Activated CD4-positive, alpha-beta T cell treated with anti-CD3 and anti-CD28 coated beads for 1 hour (primary cell): ENCODE results near the gene DPH2.

Experiments used
- DNase-seq: peaks from one replicate; pipeline ENCODE4 v3.0.0-alpha.2; 2020

The DPH2 gene

GRCh38 chr1:43970502-43970901 is 692 bp downstream of the DPH2 start:
- DNase-seq = no peak

GRCh38 chr1:43970911-43971310 is 1.1 kb downstream of the DPH2 start:
- DNase-seq = no peak

GRCh38 chr1:43971336-43971980 is 1.6 kb downstream of the DPH2 start:
- no peak for DNase-seq

- DNase-seq = no peak
These were observed 4.2 kb downstream of the DPH2 start for GRCh38 chr1:43973981-43974442.

- peak; percentile 88 for DNase-seq
These were observed 4.8 kb downstream of the DPH2 start, which contains the start of gene ATP6V0B for GRCh38 chr1:43974443-43975248. ATP6V0B (plus strand) TSS chr1:43974960; CDS start chr1:43975041, 81 bp downstream.

- DNase-seq = no peak
These were observed 5.6 kb downstream of the DPH2 start for GRCh38 chr1:43975249-43975961.

- DNase-seq = no peak
These were observed 6.2 kb downstream of the DPH2 start for GRCh38 chr1:43976045-43976444.

- no peak for DNase-seq
These were observed 7.1 kb downstream of the DPH2 start for GRCh38 chr1:43976890-43977289.

- no peak for DNase-seq
These were observed 7.8 kb downstream of the DPH2 start for GRCh38 chr1:43977376-43978263.

- DNase-seq = no peak
These were observed 8.4 kb downstream of the DPH2 start for GRCh38 chr1:43978264-43978550.

- no peak for DNase-seq
These were observed 8.9 kb downstream of the DPH2 start, which contains the start of gene B4GALT2 for GRCh38 chr1:43978551-43979260. B4GALT2 (plus strand) TSS chr1:43979210; CDS start chr1:43981161, 1,951 bp downstream.

- no peak for DNase-seq
These were observed 9.4 kb downstream of the DPH2 start for GRCh38 chr1:43979261-43979527.

GRCh38 chr1:43979528-43980254 is 9.9 kb downstream of the DPH2 start:
- DNase-seq = no peak

- no peak for DNase-seq
These were observed 10.7 kb downstream of the DPH2 start for GRCh38 chr1:43980255-43981134.

GRCh38 chr1:43981135-43981491 is 11.3 kb downstream of the DPH2 start:
- DNase-seq = no peak

GRCh38 chr1:43981636-43982035 is 11.8 kb downstream of the DPH2 start:
- no peak for DNase-seq

GRCh38 chr1:43982241-43982640 is 12.4 kb downstream of the DPH2 start:
- DNase-seq = no peak

GRCh38 chr1:43982808-43983207 is 13.0 kb downstream of the DPH2 start:
- no peak for DNase-seq

- no peak for DNase-seq
These were observed 13.6 kb downstream of the DPH2 start for GRCh38 chr1:43983253-43983899.

GRCh38 chr1:43984855-43985254 is 15.0 kb downstream of the DPH2 start:
- no peak for DNase-seq
